Dermis blood vessel endothelial cell (primary cell): ENCODE measurements around the gene QSOX2. TPM values are rescaled to one million over a fixed set of nuclear protein-coding genes. Genes with fewer than 3 reads are reported as not detected.

Source experiments
- DNase-seq: peaks from one replicate; pipeline ENCODE4 v3.0.0; 2010
- total RNA-seq: library from RNA; depleted of rRNA; stranded (reverse); fragments of >200 nt; gene quantifications from 2 replicates; pipeline ENCODE4 v1.2.3, GENCODE V29; 2014

QSOX2 gene, protein sequence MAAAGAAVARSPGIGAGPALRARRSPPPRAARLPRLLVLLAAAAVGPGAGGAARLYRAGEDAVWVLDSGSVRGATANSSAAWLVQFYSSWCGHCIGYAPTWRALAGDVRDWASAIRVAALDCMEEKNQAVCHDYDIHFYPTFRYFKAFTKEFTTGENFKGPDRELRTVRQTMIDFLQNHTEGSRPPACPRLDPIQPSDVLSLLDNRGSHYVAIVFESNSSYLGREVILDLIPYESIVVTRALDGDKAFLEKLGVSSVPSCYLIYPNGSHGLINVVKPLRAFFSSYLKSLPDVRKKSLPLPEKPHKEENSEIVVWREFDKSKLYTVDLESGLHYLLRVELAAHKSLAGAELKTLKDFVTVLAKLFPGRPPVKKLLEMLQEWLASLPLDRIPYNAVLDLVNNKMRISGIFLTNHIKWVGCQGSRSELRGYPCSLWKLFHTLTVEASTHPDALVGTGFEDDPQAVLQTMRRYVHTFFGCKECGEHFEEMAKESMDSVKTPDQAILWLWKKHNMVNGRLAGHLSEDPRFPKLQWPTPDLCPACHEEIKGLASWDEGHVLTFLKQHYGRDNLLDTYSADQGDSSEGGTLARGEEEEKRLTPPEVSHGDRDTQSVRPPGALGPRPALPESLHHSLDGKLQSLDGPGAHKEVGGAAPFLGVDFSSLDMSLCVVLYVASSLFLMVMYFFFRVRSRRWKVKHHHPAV
- total RNA-seq = 9.0 and 20.1 TPM in 2 replicates

DNA sequence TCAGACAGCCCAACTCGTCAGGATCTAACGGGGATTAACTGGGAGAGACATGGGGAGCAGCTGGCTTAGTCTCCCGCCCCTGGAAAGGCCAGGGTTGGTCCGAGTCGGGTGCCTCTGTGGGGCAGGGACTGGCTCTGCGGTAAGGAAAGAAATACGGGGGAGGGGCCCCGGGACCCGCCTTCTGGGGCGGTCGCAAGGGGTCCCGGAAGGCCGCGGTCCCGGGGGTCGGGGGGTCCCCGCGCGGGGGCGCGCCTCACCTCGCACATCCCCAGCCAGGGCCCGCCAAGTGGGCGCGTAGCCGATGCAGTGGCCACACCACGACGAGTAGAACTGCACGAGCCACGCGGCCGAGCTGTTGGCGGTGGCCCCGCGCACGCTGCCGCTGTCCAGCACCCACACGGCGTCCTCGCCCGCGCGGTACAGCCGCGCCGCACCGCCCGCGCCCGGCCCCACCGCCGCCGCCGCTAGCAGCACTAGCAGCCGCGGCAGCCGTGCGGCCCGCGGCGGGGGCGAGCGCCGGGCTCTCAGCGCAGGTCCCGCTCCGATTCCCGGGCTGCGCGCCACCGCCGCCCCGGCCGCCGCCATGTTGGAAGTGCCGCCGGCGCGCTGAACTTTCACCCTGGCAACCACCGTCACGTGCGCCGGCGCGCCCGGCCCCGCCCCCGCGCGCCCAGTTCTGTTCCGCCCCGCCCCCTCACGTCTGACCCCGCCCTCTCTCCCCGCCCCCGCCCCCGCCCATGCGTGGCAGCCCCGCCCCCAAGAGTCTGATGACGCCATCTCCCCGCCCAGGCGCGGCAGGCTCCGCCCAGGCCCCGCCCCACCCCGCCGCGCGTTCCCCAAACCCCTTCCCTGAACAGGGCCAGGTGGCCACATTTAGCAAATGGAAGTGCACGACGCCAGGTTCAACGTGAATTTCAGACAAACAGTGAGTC lies at the start of gene QSOX2:
Gene QSOX2, minus strand, starts transcription at position 594 of the 932 bp plus-strand sequence. Its CDS starts 9 bp downstream, at position 585.
- DNase-seq = peak; percentile 89

DNA sequence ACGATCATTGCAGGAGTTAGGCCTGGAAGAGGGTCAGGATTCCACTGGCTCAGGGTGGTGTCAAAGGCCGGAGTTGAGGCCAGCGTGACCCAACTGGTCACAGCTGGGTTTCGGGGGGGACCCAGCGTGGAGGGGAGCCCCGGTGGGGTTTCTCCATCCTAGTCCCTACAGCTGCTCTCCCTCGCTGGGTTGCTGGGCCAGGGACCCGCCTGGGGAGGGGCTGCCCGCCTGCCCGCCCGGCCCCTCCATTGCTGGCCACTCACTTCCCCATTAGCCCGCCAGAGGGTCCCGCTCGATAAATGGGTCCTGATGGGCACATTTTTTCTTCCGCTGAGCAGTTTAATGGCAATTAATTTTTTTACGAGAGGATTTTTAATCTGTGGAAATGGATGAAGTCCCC lies 49.4 kb upstream of the QSOX2 start:
- no peak for DNase-seq

GRCh38 chr9:136294437-136294836 lies 48.8 kb upstream of the QSOX2 start:
- no peak for DNase-seq

GRCh38 chr9:136293476-136294077 lies 48.0 kb upstream of the QSOX2 start:
- DNase-seq = no peak

- DNase-seq = no peak
These were observed 47.2 kb upstream of the QSOX2 start for GRCh38 chr9:136292591-136293448.

DNA sequence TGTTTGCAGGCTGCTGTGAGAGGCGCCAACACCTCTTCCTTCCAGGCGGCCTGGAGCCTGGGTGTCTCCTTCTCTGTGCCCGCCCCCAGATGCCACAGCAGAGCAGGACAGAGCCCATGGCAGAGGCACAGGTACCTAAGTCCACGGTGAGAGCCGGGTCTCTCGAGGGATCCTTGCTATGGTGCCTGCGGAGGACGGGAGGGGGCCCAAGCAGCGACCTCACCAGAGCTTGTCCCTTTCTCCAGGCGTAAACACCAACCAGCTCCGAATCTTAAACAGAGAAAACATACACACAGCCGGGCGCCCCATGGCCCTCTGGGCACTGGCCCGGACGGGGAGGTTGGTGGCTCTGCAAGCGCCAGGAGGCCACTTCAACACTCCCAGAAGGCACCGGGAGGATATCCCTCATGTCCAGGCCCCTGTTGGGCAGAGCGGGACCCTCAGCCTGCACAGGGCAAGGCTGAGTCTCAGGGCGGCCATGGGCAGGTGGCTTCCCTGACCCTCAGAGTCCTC lies 46.5 kb upstream of the QSOX2 start:
- DNase-seq = no peak

- DNase-seq = no peak
These were observed 45.9 kb upstream of the QSOX2 start for GRCh38 chr9:136291306-136292025.

DNA sequence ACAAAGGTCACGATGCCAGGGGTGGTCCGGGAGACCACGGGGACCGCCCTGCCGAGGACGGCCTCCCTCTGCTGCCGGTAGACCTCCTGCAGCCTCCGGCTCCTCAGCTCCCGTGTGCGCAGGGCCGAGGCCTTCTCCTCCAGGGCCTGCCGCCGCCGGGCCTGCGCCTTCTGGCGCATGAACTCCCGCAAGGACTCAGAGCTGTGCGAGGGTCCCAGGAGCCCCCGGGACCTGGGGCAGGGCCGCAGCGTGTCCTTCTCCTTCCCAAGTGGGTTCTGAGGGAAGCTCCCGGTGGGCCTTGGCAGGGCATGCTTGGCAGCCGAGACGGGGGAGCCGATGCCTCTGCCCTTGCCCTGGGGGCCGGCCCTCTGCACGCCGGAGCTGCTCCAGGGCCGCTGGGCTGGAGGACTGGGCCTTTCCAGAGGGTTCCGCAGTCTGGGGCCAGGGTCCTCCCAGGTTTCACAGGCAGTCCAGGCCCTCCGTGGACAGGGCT lies 44.9 kb upstream of the QSOX2 start:
- no peak for DNase-seq

DNA sequence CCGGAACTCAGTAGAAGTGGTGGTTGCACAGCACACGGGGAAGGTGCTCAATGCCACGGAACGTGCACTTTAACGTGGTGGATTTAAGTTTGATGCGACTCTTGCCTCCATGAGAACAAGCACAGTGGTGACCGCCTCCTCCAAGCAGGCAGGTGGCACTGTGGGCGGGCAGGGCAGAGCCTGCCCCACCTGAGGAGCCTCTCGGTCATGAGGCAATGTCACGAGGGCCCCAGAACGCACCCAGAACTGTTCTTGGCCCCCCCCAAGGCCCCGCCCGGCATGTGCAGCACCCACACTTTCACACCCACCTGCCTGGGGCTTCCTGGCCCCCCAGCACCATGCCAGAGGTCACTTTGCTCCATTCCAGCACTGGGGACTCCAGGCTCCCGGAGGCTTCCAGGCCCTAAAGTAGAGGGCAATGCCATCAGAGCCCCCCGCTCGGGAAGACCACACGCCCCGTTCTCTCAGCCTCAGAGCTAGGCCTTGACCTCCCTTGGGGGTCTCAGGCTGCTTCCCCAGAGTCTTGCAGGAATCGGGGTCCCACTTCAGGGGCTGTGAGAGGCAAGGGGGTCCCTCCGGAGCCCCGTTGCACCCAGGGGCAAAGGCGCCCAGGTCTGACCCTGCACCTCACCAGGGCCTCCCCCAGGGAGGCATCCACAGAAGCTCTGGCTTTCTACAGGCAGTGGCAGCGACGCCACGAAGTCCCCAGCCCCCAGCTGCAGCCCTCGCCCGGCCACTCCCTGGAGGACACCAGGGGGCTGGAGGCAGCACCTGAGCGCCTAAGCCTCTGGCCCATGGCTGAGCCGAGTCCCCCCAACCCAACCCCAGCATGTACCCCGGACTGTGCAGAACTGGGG lies 44.3 kb upstream of the QSOX2 start:
- no peak for DNase-seq

DNA sequence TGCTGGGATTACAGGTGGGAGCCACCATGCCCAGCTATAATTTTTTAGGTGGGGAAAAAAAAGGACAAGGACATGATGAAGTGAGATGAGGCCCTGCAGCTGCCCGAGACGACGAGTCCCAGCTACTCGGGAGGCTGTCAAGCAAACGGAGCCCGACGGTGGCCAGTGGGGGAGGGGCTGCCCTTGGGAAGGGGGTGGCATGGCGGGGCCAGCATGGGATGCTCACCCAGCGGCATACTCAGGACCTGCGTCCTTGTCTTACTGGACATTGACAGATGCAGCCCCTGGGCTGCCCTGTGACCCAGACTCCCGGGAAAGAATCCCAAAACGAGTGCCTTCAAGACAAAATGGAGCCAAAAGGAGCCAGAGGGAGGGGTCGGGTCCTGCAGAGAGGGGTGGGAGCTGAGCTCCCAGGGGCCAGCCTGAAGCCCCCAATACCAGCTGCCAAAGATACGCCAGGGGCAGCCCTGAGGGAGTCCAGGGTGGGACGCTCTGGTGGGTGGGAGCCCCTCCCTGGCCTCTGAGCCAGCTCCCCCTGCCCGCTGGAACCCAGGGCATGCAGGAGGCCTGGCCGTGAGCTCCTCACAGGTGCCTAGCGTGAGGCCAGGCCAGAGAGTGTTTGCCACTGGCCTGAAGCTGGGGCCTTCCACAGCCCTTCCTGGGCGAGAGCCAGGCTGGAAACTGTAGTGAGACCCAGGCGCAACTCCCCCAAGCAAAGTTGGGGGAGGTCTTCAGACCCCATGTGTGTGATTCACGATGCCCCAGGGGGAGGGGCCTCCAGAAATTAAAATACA lies 42.5 kb upstream of the QSOX2 start:
- no peak for DNase-seq

GRCh38 chr9:136286987-136287379 lies 41.4 kb upstream of the QSOX2 start:
- no peak for DNase-seq

GRCh38 chr9:136286359-136286986 lies 40.9 kb upstream of the QSOX2 start:
- DNase-seq = no peak

- no peak for DNase-seq
These were observed 40.1 kb upstream of the QSOX2 start for GRCh38 chr9:136285501-136286358.

- no peak for DNase-seq
These were observed 39.3 kb upstream of the QSOX2 start for GRCh38 chr9:136284951-136285350.

GRCh38 chr9:136284311-136284710 lies 38.7 kb upstream of the QSOX2 start:
- no peak for DNase-seq

DNA sequence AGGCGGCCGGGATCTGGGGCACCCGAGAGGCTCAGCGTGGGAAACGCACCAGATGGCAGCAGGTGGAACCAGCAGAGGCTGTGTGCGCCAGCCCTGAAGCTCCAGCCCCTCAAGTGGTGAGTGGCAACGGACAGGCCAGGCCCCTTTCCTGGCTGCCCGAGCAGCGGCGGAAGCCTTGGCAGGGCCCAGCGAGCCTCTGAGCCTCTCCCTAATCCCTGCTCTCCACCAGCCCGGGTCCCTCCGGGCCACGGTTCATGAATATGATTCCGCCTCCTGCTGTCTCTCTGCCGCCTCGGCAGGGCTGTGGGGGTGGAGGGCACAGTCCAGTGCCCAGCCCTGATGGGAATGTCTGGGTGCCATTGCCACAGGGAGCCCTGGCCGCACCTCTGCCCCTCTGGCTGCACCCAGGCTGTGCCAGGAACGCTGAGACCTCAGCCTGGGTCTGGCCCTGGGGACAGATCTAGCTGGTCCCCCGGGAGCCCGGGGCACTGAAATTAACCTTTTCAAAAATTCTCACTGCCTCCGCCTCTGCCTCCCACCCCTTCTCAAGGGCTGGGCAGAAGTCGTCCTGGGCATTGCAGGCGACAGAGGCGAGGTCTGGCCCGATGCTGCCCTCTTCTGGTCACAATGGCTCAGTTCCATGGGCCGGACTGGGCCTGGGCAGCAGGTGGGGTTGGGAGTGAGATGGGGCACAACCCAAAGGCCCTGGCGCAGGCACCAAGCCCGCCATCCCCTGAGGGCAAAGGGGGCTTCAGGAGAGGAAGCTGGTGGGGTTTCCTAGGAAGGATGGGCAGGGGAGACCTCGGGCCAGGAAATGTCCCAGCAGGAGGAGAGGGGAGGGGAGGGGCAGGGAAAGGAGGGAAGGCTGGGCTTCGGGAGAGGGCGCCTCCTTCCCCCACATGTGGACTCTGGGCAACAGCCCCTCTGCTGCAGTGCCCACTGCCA lies 38.0 kb upstream of the QSOX2 start:
- peak; percentile 85 for DNase-seq
